Type B pancreatic cell (in vitro differentiated cells): ENCODE results near the gene MGA. TPM values are rescaled to one million over a fixed set of nuclear protein-coding genes. Genes with fewer than 3 reads are reported as not detected.

Experiments
- DNase-seq: peaks from one replicate; pipeline ENCODE4 v3.0.0; 2021; ENCODE audit warnings: mixed read lengths; ENCODE audit not compliant: unreplicated experiment; ENCODE audit errors: extremely low spot score
- H3K27ac Mint-ChIP-seq: 2 replicates; pipeline ENCODE4 v1.8.0; 2021; ENCODE audit warnings: mild to moderate bottlenecking, mixed read lengths
- H3K27me3 Mint-ChIP-seq: 2 replicates; pipeline ENCODE4 v1.8.0; 2021; ENCODE audit warnings: mixed read lengths
- H3K36me3 Mint-ChIP-seq: 2 replicates; pipeline ENCODE4 v1.8.0; 2021; ENCODE audit warnings: mixed read lengths
- H3K4me1 Mint-ChIP-seq: one replicate; pipeline ENCODE4 v1.8.0; 2021; ENCODE audit warnings: mixed read lengths; ENCODE audit not compliant: unreplicated experiment
- H3K4me3 Mint-ChIP-seq: 2 replicates; pipeline ENCODE4 v1.8.0; 2021; ENCODE audit warnings: mild to moderate bottlenecking, mixed read lengths
- H3K9me3 Mint-ChIP-seq: 2 replicates; pipeline ENCODE4 v1.8.0; 2021; ENCODE audit warnings: mixed read lengths
- long read RNA-seq: library from polyadenylated mRNA; unstranded; transcript quantifications from one replicate; pipeline ENCODE4 v2.0.0, GENCODE V29; 2020
- total RNA-seq: library from RNA; stranded (reverse); gene quantifications from 2 replicates; pipeline ENCODE4 v1.2.1, GENCODE V29; 2021; ENCODE audit warnings: low replicate concordance
- TF ChIP-seq, protein P1 (sequence below): fragments of 200-600 bp; sonication (generic); conservative IDR thresholded peaks from 2 replicates; pipeline ENCODE4 v1.5.0; 2021; ENCODE audit warnings: antibody characterized with exemption, mild to moderate bottlenecking

Gene MGA
- total RNA-seq = 45.4 and 54.9 TPM in 2 replicates
- long read RNA-seq, transcript MGA-208 (9 exons, 3,439 nt) = major isoform, 28 of 113 reads
- long read RNA-seq, partial matches to known transcripts = 36 of 113 reads
- long read RNA-seq, other reads (novel, unspliced or antisense) = 45 of 113 reads

GRCh38 chr15:41660235-41661077 is at the start of gene MGA:
MGA (plus strand) TSS chr15:41660405.
- peak within 1 kb of the TSS; percentile 95 for H3K27ac Mint-ChIP-seq
- no peaks in the 10 kb centered on the region for H3K9me3 Mint-ChIP-seq
- no peaks in the 10 kb centered on the region for H3K36me3 Mint-ChIP-seq
- H3K4me3 Mint-ChIP-seq = peak within 1 kb of the TSS; percentile 94
- peak; percentile 94 for DNase-seq
- TF ChIP-seq, protein P1, sequence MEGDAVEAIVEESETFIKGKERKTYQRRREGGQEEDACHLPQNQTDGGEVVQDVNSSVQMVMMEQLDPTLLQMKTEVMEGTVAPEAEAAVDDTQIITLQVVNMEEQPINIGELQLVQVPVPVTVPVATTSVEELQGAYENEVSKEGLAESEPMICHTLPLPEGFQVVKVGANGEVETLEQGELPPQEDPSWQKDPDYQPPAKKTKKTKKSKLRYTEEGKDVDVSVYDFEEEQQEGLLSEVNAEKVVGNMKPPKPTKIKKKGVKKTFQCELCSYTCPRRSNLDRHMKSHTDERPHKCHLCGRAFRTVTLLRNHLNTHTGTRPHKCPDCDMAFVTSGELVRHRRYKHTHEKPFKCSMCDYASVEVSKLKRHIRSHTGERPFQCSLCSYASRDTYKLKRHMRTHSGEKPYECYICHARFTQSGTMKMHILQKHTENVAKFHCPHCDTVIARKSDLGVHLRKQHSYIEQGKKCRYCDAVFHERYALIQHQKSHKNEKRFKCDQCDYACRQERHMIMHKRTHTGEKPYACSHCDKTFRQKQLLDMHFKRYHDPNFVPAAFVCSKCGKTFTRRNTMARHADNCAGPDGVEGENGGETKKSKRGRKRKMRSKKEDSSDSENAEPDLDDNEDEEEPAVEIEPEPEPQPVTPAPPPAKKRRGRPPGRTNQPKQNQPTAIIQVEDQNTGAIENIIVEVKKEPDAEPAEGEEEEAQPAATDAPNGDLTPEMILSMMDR = peak; percentile 15
- peaks cover 14% of the 10 kb centered on the region for H3K4me1 Mint-ChIP-seq
- peaks cover 10% of the 10 kb centered on the region for H3K27me3 Mint-ChIP-seq

GRCh38 chr15:41620536-41621199 is 39.5 kb upstream of the MGA start:
- no peak for DNase-seq
- TF ChIP-seq, protein P1 = no peak
- no peaks in the 10 kb centered on the region for H3K27me3 Mint-ChIP-seq

GRCh38 chr15:41621200-41622193 is 38.7 kb upstream of the MGA start:
- TF ChIP-seq, protein P1 = no peak
- no peaks in the 10 kb centered on the region for H3K9me3 Mint-ChIP-seq
- no peaks in the 10 kb centered on the region for H3K27me3 Mint-ChIP-seq
- H3K4me1 Mint-ChIP-seq = peaks cover 10% of the 10 kb centered on the region
- H3K27ac Mint-ChIP-seq = peak overlapping the region; percentile 89
- H3K4me3 Mint-ChIP-seq = peak overlapping the region; percentile 85
- peak; percentile 91 for DNase-seq
- H3K36me3 Mint-ChIP-seq = no peaks in the 10 kb centered on the region

More at GRCh38 chr15:41620536-41621199, 39.5 kb upstream of the MGA start:
- no peaks in the 10 kb centered on the region for H3K9me3 Mint-ChIP-seq
- H3K4me3 Mint-ChIP-seq = peak overlapping the region; percentile 85
- no peaks in the 10 kb centered on the region for H3K36me3 Mint-ChIP-seq
- peaks cover 10% of the 10 kb centered on the region for H3K4me1 Mint-ChIP-seq
- peak overlapping the region; percentile 89 for H3K27ac Mint-ChIP-seq

DNA sequence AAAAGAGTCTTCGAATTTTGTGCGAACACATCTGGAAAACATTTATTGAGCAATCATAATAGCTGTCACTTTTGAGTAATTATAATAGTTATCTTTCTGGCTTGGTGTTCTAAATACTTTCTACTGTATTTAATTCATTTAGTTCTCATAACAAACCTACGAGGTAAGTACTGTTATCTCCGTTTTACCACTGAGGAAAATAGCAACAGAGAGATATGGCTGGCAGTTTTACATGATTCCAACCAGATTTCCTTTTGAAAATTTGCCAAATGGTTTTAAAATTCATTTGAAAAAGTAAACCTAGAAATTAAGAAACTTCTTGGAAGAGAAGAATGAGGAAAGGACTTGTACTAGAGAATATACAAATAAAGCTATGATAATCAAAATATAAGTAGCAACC is 37.3 kb upstream of the MGA start:
- TF ChIP-seq, protein P1 = no peak
- Mint-ChIP-seq H3K9me3 (no peaks in the 10 kb centered on the region), H3K27ac (peak overlapping the region; percentile 48), H3K4me1 (peaks cover 10% of the 10 kb centered on the region), H3K4me3 (peak overlapping the region; percentile 69), H3K27me3 (no peaks in the 10 kb centered on the region), H3K36me3 (peaks cover 3% of the 10 kb centered on the region)
- DNase-seq = no peak

- Mint-ChIP-seq H3K36me3 (peaks cover 3% of the 10 kb centered on the region), H3K4me3 (no peak overlapping the region), H3K27ac (no peak overlapping the region), H3K27me3 (no peaks in the 10 kb centered on the region), H3K4me1 (peaks cover 13% of the 10 kb centered on the region), H3K9me3 (no peaks in the 10 kb centered on the region)
- no peak for DNase-seq
- TF ChIP-seq, protein P1 = no peak
Observed at GRCh38 chr15:41627203-41627602, 33.0 kb upstream of the MGA start.
